Inflammatory macrophage (primary cell): ENCODE results near the gene KRT32.
A peak's percentile ranks its signal among the peaks of the same experiment; 100 is the strongest.

ENCODE experiments used
- DNase-seq, 2 donors: peaks; one replicate each; pipeline ENCODE4 v3.0.0-alpha.2; 2020 to 2022

KRT32 gene

GRCh38 chr17:41492351-41492750, 25.2 kb upstream of the KRT32 start:
- DNase-seq: peak; percentile 85 to 90

GRCh38 chr17:41491476-41491875, 24.3 kb upstream of the KRT32 start:
- no peak for DNase-seq

GRCh38 chr17:41490000-41490990, 23.1 kb upstream of the KRT32 start:
- peak; percentile 38 to 42 for DNase-seq

- DNase-seq: no peak
Observed at GRCh38 chr17:41489531-41489930, 22.3 kb upstream of the KRT32 start, which contains the start of gene KRT36. KRT36 (minus strand) TSS chr17:41489910; CDS start chr17:41489864, 46 bp downstream.

GRCh38 chr17:41486809-41487530, 19.8 kb upstream of the KRT32 start:
- DNase-seq: peak; percentile 43 to 45

GRCh38 chr17:41486316-41486715, 19.1 kb upstream of the KRT32 start:
- no peak for DNase-seq

GRCh38 chr17:41484920-41485904, 18.0 kb upstream of the KRT32 start:
- no peak for DNase-seq

GRCh38 chr17:41483991-41484826, 17.0 kb upstream of the KRT32 start:
- no peak for DNase-seq

- no peak for DNase-seq
Observed at GRCh38 chr17:41483531-41483930, 16.3 kb upstream of the KRT32 start.

- no peak for DNase-seq
Observed at GRCh38 chr17:41481036-41481435, 13.8 kb upstream of the KRT32 start, which contains the start of gene KRT35. KRT35 (minus strand) TSS chr17:41481151; CDS start chr17:41481097, 54 bp downstream.

- DNase-seq: no peak
Observed at GRCh38 chr17:41480581-41480980, 13.4 kb upstream of the KRT32 start.

GRCh38 chr17:41480136-41480535, 12.9 kb upstream of the KRT32 start:
- peak in 1 of 2 donors; percentile 21 for DNase-seq

- no peak for DNase-seq
Observed at GRCh38 chr17:41478237-41478636, 11.1 kb upstream of the KRT32 start.

- DNase-seq: no peak
Observed at GRCh38 chr17:41476866-41477815, 10.0 kb upstream of the KRT32 start.

GRCh38 chr17:41475421-41475820, 8.2 kb upstream of the KRT32 start:
- DNase-seq: no peak

GRCh38 chr17:41474863-41475262, 7.7 kb upstream of the KRT32 start:
- no peak for DNase-seq

- no peak for DNase-seq
Observed at GRCh38 chr17:41468346-41468745, 1.2 kb upstream of the KRT32 start.

GRCh38 chr17:41467561-41467960, 375 bp upstream of the KRT32 start:
- no peak for DNase-seq

GRCh38 chr17:41464682-41465081, 2.5 kb downstream of the KRT32 start:
- DNase-seq: peak in 1 of 2 donors; percentile 22

- no peak for DNase-seq
Observed at GRCh38 chr17:41464173-41464572, 3.0 kb downstream of the KRT32 start.
